C4-2B (cell line): Measurements from ENCODE around the gene FCER1G.

Source experiments
- ZFX ChIP-seq: fragments of 450-650 bp; IDR thresholded peaks from 2 replicates; pipeline ENCODE4 v1.6.1; 2017
- TF ChIP-seq, protein P1 (sequence below): fragments of 450-650 bp; conservative IDR thresholded peaks from 2 replicates; pipeline ENCODE4 v1.5.1; 2017; ENCODE audit warnings: mild to moderate bottlenecking

DNA sequence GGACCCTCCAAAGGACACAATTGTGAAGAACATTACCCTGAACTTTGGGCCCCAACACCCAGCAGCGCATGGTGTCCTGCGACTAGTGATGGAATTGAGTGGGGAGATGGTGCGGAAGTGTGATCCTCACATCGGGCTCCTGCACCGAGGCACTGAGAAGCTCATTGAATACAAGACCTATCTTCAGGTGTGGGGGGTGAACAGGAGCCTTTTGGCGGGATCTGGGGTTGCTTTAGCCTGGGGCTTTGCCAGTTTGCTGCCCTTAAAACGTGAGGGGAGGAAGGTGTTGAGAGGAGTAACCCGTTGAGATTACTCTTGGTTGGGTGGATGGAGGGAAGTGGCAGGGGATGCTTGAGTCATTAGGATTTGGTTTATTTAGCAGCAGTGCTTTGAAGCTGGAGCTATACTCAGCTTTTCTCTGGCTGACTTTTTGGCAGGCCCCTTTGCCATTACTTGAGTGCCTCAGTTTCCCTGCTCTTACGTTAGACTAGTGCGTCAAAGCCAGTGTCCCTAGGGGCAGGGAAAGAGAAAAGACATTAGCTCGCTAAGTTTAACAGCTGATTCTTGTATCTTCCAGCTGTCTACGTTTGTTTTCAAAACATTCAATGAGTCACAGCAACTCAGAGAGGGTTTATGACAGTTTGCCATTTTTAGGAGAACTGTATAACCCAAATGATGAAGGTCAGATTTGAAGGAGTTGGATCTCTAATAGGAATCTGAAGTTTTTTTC lies 8.5 kb upstream of the FCER1G start:
- TF ChIP-seq, protein P1, sequence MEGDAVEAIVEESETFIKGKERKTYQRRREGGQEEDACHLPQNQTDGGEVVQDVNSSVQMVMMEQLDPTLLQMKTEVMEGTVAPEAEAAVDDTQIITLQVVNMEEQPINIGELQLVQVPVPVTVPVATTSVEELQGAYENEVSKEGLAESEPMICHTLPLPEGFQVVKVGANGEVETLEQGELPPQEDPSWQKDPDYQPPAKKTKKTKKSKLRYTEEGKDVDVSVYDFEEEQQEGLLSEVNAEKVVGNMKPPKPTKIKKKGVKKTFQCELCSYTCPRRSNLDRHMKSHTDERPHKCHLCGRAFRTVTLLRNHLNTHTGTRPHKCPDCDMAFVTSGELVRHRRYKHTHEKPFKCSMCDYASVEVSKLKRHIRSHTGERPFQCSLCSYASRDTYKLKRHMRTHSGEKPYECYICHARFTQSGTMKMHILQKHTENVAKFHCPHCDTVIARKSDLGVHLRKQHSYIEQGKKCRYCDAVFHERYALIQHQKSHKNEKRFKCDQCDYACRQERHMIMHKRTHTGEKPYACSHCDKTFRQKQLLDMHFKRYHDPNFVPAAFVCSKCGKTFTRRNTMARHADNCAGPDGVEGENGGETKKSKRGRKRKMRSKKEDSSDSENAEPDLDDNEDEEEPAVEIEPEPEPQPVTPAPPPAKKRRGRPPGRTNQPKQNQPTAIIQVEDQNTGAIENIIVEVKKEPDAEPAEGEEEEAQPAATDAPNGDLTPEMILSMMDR = no peak
- TF ChIP-seq ZFX = no peak
